ENCODE results near the gene TAS1R3. TPM values are rescaled to one million over a fixed set of nuclear protein-coding genes. Genes with fewer than 3 reads are reported as not detected.

Gene TAS1R3
- total and polyA plus RNA-seq, 2 experiments from 2014 or later, result 0.14 TPM; not detected in 1

GRCh38 chr1:1374929-1375662, 44.0 kb downstream of the TAS1R3 start, which contains the start of gene AURKAIP1:
Gene AURKAIP1, minus strand, starts transcription at chr1:1375207. Its CDS starts 451 bp downstream, at chr1:1374756.
- Histone ChIP-seq H3K4me2 (peak within 1 kb of the TSS; percentile 88), H3F3A (replicated peaks; ENCODE audit: low read depth) (peaks cover 19% of the 10 kb centered on the region), H4K20me1 (replicated peaks; ENCODE audit: insufficient read depth) (peaks cover 12% of the 10 kb centered on the region), H2AFZ (no peak within 1 kb of the TSS), H3K4me3 (peak within 1 kb of the TSS; percentile 96), H3K9me2 (ENCODE audit: insufficient read depth) (no peaks in the 10 kb centered on the region), H3K27me3 (ENCODE audit: insufficient read depth) (no peaks in the 10 kb centered on the region), H3K36me3 (ENCODE audit: insufficient read depth) (no peaks in the 10 kb centered on the region), H3K27ac (ENCODE audit: low read depth) (peak within 1 kb of the TSS; percentile 94), H3K79me2 (replicated peaks; ENCODE audit: insufficient read depth) (peaks cover 21% of the 10 kb centered on the region), H3K4me1 (ENCODE audit: insufficient read depth) (peaks cover 9% of the 10 kb centered on the region)
- Mint-ChIP-seq H3K9me3 (no peaks in the 10 kb centered on the region; the same call in 2 of the 3 replicates), H3K27me3 (ENCODE audit: insufficient read depth, low read depth, poor library complexity) (peaks cover 5% of the 10 kb centered on the region), H3K36me3 (ENCODE audit: low read depth) (peaks cover 9% of the 10 kb centered on the region; the same call in 2 of the 3 replicates), H3K4me1 (peaks cover 7% of the 10 kb centered on the region), H3K4me3 (peak within 1 kb of the TSS; percentile 90), H3K27ac (peak within 1 kb of the TSS; percentile 98)
- TF ChIP-seq ETS1 (IDR thresholded peaks at IDR 0.05) (peak; percentile 96), EZH2 (IDR thresholded peaks at IDR 0.05; ENCODE audit: low read depth, unreplicated experiment) (no peak), POLR2AphosphoS5 (IDR thresholded peaks at IDR 0.05; ENCODE audit: low read depth) (peak; percentile 81), ZNF462 (CRISPR knock-in tag; IDR thresholded peaks at IDR 0.05) (no peak), CTCF (conservative IDR thresholded peaks at IDR 0.05; ENCODE audit: low read depth in 2 of 2) (peak in 1 of 2 experiments; percentile 26; a peak in 2 of 4 replicates), CREB1 (CRISPR knock-in tag; IDR thresholded peaks at IDR 0.05; ENCODE audit: low read depth) (peak; percentile 93), EZH2phosphoT487 (IDR thresholded peaks at IDR 0.05; ENCODE audit: unreplicated experiment) (no peak), STAT1 (IDR thresholded peaks at IDR 0.05; ENCODE audit: unreplicated experiment) (peak; percentile 52), ZNF114 (CRISPR knock-in tag; IDR thresholded peaks at IDR 0.05) (peak; percentile 82; the same call in 1 of the 2 replicates), JUNB (IDR thresholded peaks at IDR 0.05; ENCODE audit: unreplicated experiment) (no peak), REST (IDR thresholded peaks at IDR 0.05; ENCODE audit: unreplicated experiment) (no peak), NANOG (IDR thresholded peaks at IDR 0.05; ENCODE audit: borderline replicate concordance) (no peak), ZNF331 (CRISPR knock-in tag; IDR thresholded peaks at IDR 0.05; ENCODE audit: low read depth) (peak; percentile 42)
- ATAC-seq (peak; percentile 87), DNase-seq (ENCODE audit: low spot score) (peak; percentile 100)
